ENCODE data around the gene PLEKHJ1.

The PLEKHJ1 gene

GRCh38 chr19:2239173-2239572 is 3.0 kb upstream of the PLEKHJ1 start:
- H3K27ac Mint-ChIP-seq, result peak overlapping the region; percentile 35
- ATAC-seq (ENCODE audit: low read depth), result no peak
- peak overlapping the region; percentile 65 for H3K4me3 Mint-ChIP-seq
- H3K4me1 Mint-ChIP-seq, result peaks cover 47% of the 10 kb centered on the region
- peaks cover 3% of the 10 kb centered on the region for H3K9me3 Mint-ChIP-seq
- peaks cover 24% of the 10 kb centered on the region for H3K36me3 Mint-ChIP-seq
- no peak for DNase-seq (ENCODE audit: low spot score in 2 of 2)
- H3K27me3 Mint-ChIP-seq, result no peaks in the 10 kb centered on the region

- Mint-ChIP-seq H3K4me1 (peaks cover 54% of the 10 kb centered on the region), H3K27me3 (no peaks in the 10 kb centered on the region), H3K36me3 (peaks cover 26% of the 10 kb centered on the region), H3K4me3 (peak overlapping the region; percentile 94), H3K9me3 (peaks cover 3% of the 10 kb centered on the region), H3K27ac (peak overlapping the region; percentile 97)
- DNase-seq (ENCODE audit: low spot score in 2 of 2), result no peak
- ATAC-seq (ENCODE audit: low read depth), result no peak
Observed at GRCh38 chr19:2237869-2238153, 1.7 kb upstream of the PLEKHJ1 start.

GRCh38 chr19:2237051-2237868 is 1.1 kb upstream of the PLEKHJ1 start:
- H3K4me1 Mint-ChIP-seq, result peaks cover 54% of the 10 kb centered on the region
- peaks cover 23% of the 10 kb centered on the region for H3K36me3 Mint-ChIP-seq
- peak overlapping the region; percentile 97 for H3K27ac Mint-ChIP-seq
- peak overlapping the region; percentile 94 for H3K4me3 Mint-ChIP-seq
- H3K27me3 Mint-ChIP-seq, result no peaks in the 10 kb centered on the region
- no peak for DNase-seq (ENCODE audit: low spot score in 2 of 2)
- no peak for ATAC-seq (ENCODE audit: low read depth)
- H3K9me3 Mint-ChIP-seq, result peaks cover 3% of the 10 kb centered on the region

- no peaks in the 10 kb centered on the region for H3K27me3 Mint-ChIP-seq
- H3K4me3 Mint-ChIP-seq, result peak overlapping the region; percentile 94
- H3K4me1 Mint-ChIP-seq, result peaks cover 54% of the 10 kb centered on the region
- ATAC-seq (ENCODE audit: low read depth) (no peak), DNase-seq (ENCODE audit: low spot score in 2 of 2) (no peak)
- peak overlapping the region; percentile 97 for H3K27ac Mint-ChIP-seq
- H3K9me3 Mint-ChIP-seq, result peaks cover 3% of the 10 kb centered on the region
- H3K36me3 Mint-ChIP-seq, result peaks cover 20% of the 10 kb centered on the region
Observed at GRCh38 chr19:2236064-2236313, 140 bp downstream of the PLEKHJ1 start.

- Mint-ChIP-seq H3K4me3 (peak overlapping the region; percentile 96), H3K9me3 (peaks cover 3% of the 10 kb centered on the region), H3K36me3 (peaks cover 18% of the 10 kb centered on the region), H3K4me1 (peaks cover 49% of the 10 kb centered on the region), H3K27ac (peak overlapping the region; percentile 97), H3K27me3 (no peaks in the 10 kb centered on the region)
- DNase-seq (ENCODE audit: low spot score in 2 of 2) (peak in 1 of 2 donors; percentile 43), ATAC-seq (ENCODE audit: low read depth) (peak; percentile 4)
Observed at GRCh38 chr19:2235381-2236063, 607 bp downstream of the PLEKHJ1 start.

- H3K9me3 Mint-ChIP-seq, result peaks cover 3% of the 10 kb centered on the region
- H3K36me3 Mint-ChIP-seq, result peaks cover 17% of the 10 kb centered on the region
- no peaks in the 10 kb centered on the region for H3K27me3 Mint-ChIP-seq
- H3K4me3 Mint-ChIP-seq, result peak overlapping the region; percentile 96
- H3K4me1 Mint-ChIP-seq, result peaks cover 44% of the 10 kb centered on the region
- no peak for DNase-seq (ENCODE audit: low spot score in 2 of 2)
- ATAC-seq (ENCODE audit: low read depth), result no peak
- peak overlapping the region; percentile 94 for H3K27ac Mint-ChIP-seq
Observed at GRCh38 chr19:2234996-2235380, 1.1 kb downstream of the PLEKHJ1 start.

- no peaks in the 10 kb centered on the region for H3K9me3 Mint-ChIP-seq
- DNase-seq (ENCODE audit: low spot score in 2 of 2) (no peak), ATAC-seq (ENCODE audit: low read depth) (no peak)
- H3K27ac Mint-ChIP-seq, result peak overlapping the region; percentile 36
- H3K4me3 Mint-ChIP-seq, result peak overlapping the region; percentile 96
- no peaks in the 10 kb centered on the region for H3K27me3 Mint-ChIP-seq
- H3K4me1 Mint-ChIP-seq, result peaks cover 42% of the 10 kb centered on the region
- peaks cover 13% of the 10 kb centered on the region for H3K36me3 Mint-ChIP-seq
Observed at GRCh38 chr19:2233601-2234280, 2.4 kb downstream of the PLEKHJ1 start.

- H3K27me3 Mint-ChIP-seq, result no peaks in the 10 kb centered on the region
- H3K4me3 Mint-ChIP-seq, result no peak overlapping the region
- DNase-seq (ENCODE audit: low spot score in 2 of 2) (no peak), ATAC-seq (ENCODE audit: low read depth) (no peak)
- no peaks in the 10 kb centered on the region for H3K9me3 Mint-ChIP-seq
- H3K27ac Mint-ChIP-seq, result no peak overlapping the region
- peaks cover 9% of the 10 kb centered on the region for H3K36me3 Mint-ChIP-seq
- peaks cover 36% of the 10 kb centered on the region for H3K4me1 Mint-ChIP-seq
Observed at GRCh38 chr19:2232286-2233151, 3.6 kb downstream of the PLEKHJ1 start.

GRCh38 chr19:2231621-2232221 is 4.4 kb downstream of the PLEKHJ1 start:
- Mint-ChIP-seq H3K4me3 (no peak overlapping the region), H3K27ac (no peak overlapping the region), H3K36me3 (peaks cover 11% of the 10 kb centered on the region), H3K4me1 (peaks cover 37% of the 10 kb centered on the region), H3K9me3 (no peaks in the 10 kb centered on the region), H3K27me3 (no peaks in the 10 kb centered on the region)
- DNase-seq (ENCODE audit: low spot score in 2 of 2), result no peak
- no peak for ATAC-seq (ENCODE audit: low read depth)

- Mint-ChIP-seq H3K36me3 (peaks cover 9% of the 10 kb centered on the region), H3K27ac (no peak overlapping the region), H3K4me3 (no peak overlapping the region), H3K9me3 (no peaks in the 10 kb centered on the region), H3K27me3 (no peaks in the 10 kb centered on the region), H3K4me1 (peaks cover 32% of the 10 kb centered on the region)
- no peak for DNase-seq (ENCODE audit: low spot score in 2 of 2)
- ATAC-seq (ENCODE audit: low read depth), result no peak
Observed at GRCh38 chr19:2230807-2231533, 5.2 kb downstream of the PLEKHJ1 start.

- no peak overlapping the region for H3K27ac Mint-ChIP-seq
- peaks cover 13% of the 10 kb centered on the region for H3K36me3 Mint-ChIP-seq
- DNase-seq (ENCODE audit: low spot score in 2 of 2), result no peak
- no peak for ATAC-seq (ENCODE audit: low read depth)
- no peak overlapping the region for H3K4me3 Mint-ChIP-seq
- H3K9me3 Mint-ChIP-seq, result no peaks in the 10 kb centered on the region
- peaks cover 31% of the 10 kb centered on the region for H3K4me1 Mint-ChIP-seq
- H3K27me3 Mint-ChIP-seq, result no peaks in the 10 kb centered on the region
Observed at GRCh38 chr19:2230033-2230531, 6.0 kb downstream of the PLEKHJ1 start.

GRCh38 chr19:2229103-2230032 is 6.8 kb downstream of the PLEKHJ1 start:
- no peak for ATAC-seq (ENCODE audit: low read depth)
- no peaks in the 10 kb centered on the region for H3K27me3 Mint-ChIP-seq
- no peak overlapping the region for H3K4me3 Mint-ChIP-seq
- no peak overlapping the region for H3K27ac Mint-ChIP-seq
- no peak for DNase-seq (ENCODE audit: low spot score in 2 of 2)
- H3K9me3 Mint-ChIP-seq, result no peaks in the 10 kb centered on the region
- peaks cover 31% of the 10 kb centered on the region for H3K4me1 Mint-ChIP-seq
- peaks cover 13% of the 10 kb centered on the region for H3K36me3 Mint-ChIP-seq

All from memory B cell (primary cell).